HG03565 (cell line): ENCODE results near the gene PCSK6.

Source experiments
- ATAC-seq: cut with Tn5 transposase; IDR thresholded peaks from one replicate; pipeline ENCODE4 v1.9.1; 2021; ENCODE audit warnings: mild to moderate bottlenecking, moderate library complexity; ENCODE audit not compliant: unreplicated experiment

Gene PCSK6

GRCh38 chr15:101314336-101315125 lies 175.0 kb downstream of the PCSK6 start:
- ATAC-seq = no peak

- no peak for ATAC-seq
Measured at GRCh38 chr15:101313041-101313761, 176.3 kb downstream of the PCSK6 start.

- no peak for ATAC-seq
Measured at GRCh38 chr15:101310508-101310907, 179.0 kb downstream of the PCSK6 start.

DNA sequence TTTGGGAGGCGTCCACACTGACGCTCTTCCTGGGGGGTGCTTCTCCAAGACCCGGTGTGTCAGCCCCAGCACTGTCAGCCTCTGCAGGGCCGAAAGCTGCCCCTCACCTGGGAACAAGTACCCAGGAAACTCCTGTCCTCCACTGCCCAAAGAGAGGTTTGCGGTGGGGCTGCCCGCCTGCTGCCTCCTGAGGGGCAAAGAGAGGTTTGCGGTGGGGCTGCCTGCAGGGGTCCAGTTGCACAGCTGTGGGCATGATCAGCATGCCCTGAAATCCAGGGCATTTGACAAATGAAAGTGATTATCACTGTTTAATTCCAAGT lies 179.4 kb downstream of the PCSK6 start:
- no peak for ATAC-seq

GRCh38 chr15:101309436-101310160 lies 179.9 kb downstream of the PCSK6 start:
- no peak for ATAC-seq

GRCh38 chr15:101308604-101309435 lies 180.7 kb downstream of the PCSK6 start:
- no peak for ATAC-seq

DNA sequence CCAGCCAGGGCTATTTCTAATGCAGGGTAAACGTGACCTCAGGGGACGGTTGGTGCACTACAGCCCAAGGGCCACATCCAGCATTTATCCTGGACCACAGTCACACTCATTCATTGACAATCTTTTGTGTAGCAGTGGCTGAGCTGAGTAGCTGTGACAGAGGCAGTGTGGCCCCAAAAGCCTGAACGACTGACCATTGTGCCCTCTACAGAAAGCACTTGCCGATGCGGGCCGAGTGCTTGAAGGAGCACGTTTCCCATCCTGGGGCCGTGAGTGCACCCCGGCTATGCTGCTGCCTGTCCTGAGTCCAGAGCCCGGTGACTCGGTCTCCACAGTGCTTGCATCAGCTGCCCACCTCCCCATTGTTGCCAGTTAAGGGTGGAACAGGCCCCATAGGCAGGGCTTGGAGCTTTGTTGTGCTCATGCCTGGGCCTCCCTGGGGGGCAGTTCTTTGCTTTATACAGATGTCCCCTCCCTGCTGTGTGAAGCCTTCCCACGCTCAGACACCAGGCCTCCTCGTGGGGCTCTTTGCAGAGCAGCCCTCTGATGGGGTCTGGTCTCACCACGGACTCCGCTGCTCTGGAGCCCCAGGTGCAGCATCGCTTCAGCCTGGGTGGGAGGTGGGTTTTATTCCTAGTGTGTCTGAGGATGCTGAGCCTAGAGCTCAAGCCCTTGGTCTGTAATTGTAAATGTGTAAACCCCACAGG lies 181.5 kb downstream of the PCSK6 start:
- no peak for ATAC-seq

- no peak for ATAC-seq
Measured at GRCh38 chr15:101307048-101307896, 182.2 kb downstream of the PCSK6 start.

- ATAC-seq = no peak
Measured at GRCh38 chr15:101306341-101307047, 183.0 kb downstream of the PCSK6 start.

DNA sequence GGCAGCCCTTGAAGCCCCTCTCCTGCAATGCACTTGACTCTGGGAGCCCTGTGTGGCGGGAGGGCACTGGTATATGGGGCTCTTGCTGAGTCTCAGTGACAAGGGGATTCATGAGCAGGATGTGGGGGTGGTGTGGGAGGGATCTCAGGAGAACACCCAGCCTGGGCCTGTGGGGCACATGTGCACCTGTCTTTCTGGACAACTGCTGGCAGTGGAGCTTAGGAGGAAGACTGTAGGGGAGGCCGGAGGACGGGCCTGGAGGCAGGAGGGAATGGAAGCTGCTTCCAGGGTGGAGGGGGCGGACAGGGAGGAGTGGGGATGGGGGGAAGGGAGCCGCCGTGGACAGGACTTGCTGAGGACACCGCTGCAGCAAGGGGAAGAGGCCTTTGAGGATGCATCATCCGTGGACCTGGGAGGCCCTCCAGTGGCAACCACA lies 183.7 kb downstream of the PCSK6 start:
- ATAC-seq = no peak

GRCh38 chr15:101303408-101303807 lies 186.1 kb downstream of the PCSK6 start:
- ATAC-seq = no peak

- no peak for ATAC-seq
Measured at GRCh38 chr15:101296418-101297405, 192.8 kb downstream of the PCSK6 start.

DNA sequence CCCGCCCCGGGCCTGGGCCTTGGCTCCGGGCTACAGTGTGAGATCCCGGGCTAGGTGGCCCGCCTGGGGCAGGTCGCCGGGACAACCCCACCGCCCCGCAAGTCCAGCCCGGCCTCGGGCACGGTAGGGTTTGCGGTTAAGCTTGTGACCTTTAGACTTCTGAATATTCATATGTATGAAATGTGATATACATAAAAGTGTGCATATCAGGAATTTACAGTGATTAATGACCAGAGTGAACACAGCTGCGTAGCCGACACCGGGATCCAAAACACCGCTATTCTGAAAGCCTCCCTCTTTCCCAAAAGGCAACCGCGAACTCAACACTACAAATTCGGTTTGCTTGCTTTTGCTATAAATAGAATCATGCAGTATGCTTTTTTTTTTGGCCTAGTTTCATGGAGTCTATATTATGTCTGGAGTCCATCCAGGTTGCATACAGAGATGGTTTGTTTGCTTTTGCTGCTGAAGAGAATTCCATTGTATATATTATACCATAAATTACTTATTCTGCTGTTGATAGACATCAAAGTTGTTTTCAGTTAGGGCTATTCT lies 193.8 kb downstream of the PCSK6 start:
- ATAC-seq = no peak

GRCh38 chr15:101294731-101295606 lies 194.5 kb downstream of the PCSK6 start, which contains the start of gene SNRPA1:
SNRPA1 (minus strand) TSS chr15:101295248; CDS start chr15:101295178, 70 bp downstream.
- peak; percentile 76 for ATAC-seq

DNA sequence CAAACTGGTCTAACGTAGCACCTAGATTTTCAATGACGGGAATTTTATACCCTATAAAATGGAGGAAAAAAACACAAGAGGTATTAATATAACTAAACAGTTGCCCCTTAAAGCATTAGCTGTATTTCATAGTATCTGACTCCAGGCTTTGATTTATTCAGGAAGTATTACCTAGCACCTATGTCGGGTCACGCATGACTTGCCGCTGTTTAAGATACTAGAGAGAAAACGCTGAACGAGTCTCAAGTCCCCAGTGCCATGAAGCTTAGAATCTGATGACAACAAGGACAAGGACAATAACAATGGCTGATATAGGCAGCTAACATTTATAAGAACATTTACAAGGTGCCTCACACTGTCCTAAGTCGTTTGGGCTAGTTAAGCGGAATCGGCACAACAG lies 196.4 kb downstream of the PCSK6 start:
- ATAC-seq = no peak

DNA sequence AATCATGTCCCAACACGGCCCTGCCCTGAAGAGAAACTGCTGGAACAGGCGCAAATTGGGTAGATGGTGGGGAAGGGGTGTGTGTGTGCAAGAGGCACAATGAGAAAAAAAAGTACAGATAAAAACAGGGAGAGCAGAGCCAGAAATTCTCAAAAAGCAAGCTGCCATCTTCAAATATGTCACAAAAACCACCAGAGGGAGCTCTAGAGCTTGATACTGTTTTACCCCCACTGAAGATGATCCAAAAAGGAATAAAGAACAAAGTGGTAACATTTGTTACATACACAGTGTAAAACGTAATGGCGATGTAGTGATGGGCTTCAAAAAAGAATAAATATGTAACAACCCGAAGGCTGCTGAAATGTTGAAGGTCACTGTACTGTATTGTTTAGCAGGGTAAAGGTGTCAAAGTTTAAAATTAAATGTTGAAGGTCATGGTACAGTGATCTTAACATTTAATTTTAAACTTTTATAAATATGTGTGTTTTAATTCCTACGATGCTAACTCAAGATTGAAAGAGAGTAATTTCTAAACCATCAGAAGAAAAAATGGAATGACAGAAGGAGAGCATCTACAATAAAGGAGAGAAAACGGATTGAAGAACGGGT lies 200.5 kb downstream of the PCSK6 start:
- no peak for ATAC-seq
